ENCODE measurements around the gene CYP2W1. TPM values are rescaled to one million over a fixed set of nuclear protein-coding genes. Genes with fewer than 3 reads are reported as not detected.

CYP2W1 gene
- total and polyA plus RNA-seq, 12 donors = 0.70 to 71.0 (median 41.6) TPM

- Histone ChIP-seq H3K36me3 (replicated peaks in 1 of 2) (no peaks in the 10 kb centered on the region), H3K4me1 (replicated peaks in 1 of 2) (peaks cover 26 to 38% of the 10 kb centered on the region in 2 donors), H3K27ac (peak overlapping the region; percentile 11 to 96 (median 84)), H3K27me3 (no peaks in the 10 kb centered on the region), H3K4me3 (peak overlapping the region in 2 of 4 donors; percentile 11 to 47), H3K9me3 (replicated peaks in 1 of 3) (no peaks in the 10 kb centered on the region)
- intact Hi-C loops (cut with DNase I) = no loop called here
- TF ChIP-seq, protein P1, sequence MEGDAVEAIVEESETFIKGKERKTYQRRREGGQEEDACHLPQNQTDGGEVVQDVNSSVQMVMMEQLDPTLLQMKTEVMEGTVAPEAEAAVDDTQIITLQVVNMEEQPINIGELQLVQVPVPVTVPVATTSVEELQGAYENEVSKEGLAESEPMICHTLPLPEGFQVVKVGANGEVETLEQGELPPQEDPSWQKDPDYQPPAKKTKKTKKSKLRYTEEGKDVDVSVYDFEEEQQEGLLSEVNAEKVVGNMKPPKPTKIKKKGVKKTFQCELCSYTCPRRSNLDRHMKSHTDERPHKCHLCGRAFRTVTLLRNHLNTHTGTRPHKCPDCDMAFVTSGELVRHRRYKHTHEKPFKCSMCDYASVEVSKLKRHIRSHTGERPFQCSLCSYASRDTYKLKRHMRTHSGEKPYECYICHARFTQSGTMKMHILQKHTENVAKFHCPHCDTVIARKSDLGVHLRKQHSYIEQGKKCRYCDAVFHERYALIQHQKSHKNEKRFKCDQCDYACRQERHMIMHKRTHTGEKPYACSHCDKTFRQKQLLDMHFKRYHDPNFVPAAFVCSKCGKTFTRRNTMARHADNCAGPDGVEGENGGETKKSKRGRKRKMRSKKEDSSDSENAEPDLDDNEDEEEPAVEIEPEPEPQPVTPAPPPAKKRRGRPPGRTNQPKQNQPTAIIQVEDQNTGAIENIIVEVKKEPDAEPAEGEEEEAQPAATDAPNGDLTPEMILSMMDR (IDR thresholded peaks at IDR 0.05) = no peak
- TF ChIP-seq POLR2A (IDR thresholded peaks at IDR 0.05) = peak; percentile 11 to 59
- peak in 3 of 7 donors; percentile 56 to 71 (median 68) for DNase-seq
- WGBS, 4 donors = 52 to 62% (median 57%) methylated on average over 4 to 56 of the region's 56 CpGs
Observed at GRCh38 chr7:986766-987751, 4.1 kb downstream of the CYP2W1 start.

GRCh38 chr7:987909-988308 is 4.9 kb downstream of the CYP2W1 start:
- DNase-seq = peak in 1 of 7 donors; percentile 33
- 40 to 60% (median 50%) methylated on average over 1 to 6 of the region's 6 CpGs; no CpG with 5 or more reads in 1 of the 4 donors for WGBS, 4 donors
- no peaks in the 10 kb centered on the region for H3K9me3 ChIP-seq (replicated peaks in 1 of 3)
- H3K27ac ChIP-seq = peak overlapping the region in 3 of 5 donors; percentile 70 to 96 (median 84)
- no peaks in the 10 kb centered on the region for H3K27me3 ChIP-seq
- peaks cover 26 to 38% of the 10 kb centered on the region in 2 donors for H3K4me1 ChIP-seq (replicated peaks in 1 of 2)
- H3K4me3 ChIP-seq = peak overlapping the region in 1 of 4 donors; percentile 47
- H3K36me3 ChIP-seq (replicated peaks in 1 of 2) = no peaks in the 10 kb centered on the region
- intact Hi-C loops (cut with DNase I) = no loop called here
- TF ChIP-seq POLR2A (IDR thresholded peaks at IDR 0.05) = no peak
- TF ChIP-seq, protein P1 (IDR thresholded peaks at IDR 0.05) = no peak

DNA sequence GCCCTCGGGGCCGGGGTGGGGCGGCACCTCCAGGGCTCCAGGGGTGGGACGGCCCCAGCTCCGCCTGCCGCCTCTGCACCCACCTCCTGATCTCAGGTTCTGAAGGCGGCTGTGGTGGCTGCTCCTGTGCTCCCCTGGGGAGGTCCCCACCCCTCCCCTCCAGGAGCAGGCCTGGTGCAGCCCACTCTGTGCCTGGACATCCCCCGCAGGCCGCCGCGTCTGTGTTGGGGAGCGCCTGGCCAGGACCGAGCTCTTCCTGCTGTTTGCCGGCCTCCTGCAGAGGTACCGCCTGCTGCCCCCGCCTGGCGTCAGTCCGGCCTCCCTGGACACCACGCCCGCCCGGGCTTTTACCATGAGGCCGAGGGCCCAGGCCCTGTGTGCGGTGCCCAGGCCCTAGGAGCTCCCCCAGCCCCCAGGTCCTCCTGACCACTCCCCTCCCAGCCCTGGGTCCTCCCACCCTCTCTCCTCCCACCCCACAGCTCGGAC is 5.5 kb downstream of the CYP2W1 start:
- intact Hi-C loops (cut with DNase I) = no loop called here
- Histone ChIP-seq H3K27me3 (no peaks in the 10 kb centered on the region), H3K4me1 (replicated peaks in 1 of 2) (peaks cover 26 to 38% of the 10 kb centered on the region in 2 donors), H3K4me3 (no peak overlapping the region), H3K27ac (peak overlapping the region in 1 of 5 donors; percentile 10), H3K9me3 (replicated peaks in 1 of 3) (no peaks in the 10 kb centered on the region), H3K36me3 (replicated peaks in 1 of 2) (no peaks in the 10 kb centered on the region)
- peak in 2 of 7 donors; percentile 30 to 43 for DNase-seq
- 21 to 52% (median 41%) methylated on average over 5 to 24 of the region's 24 CpGs for WGBS, 4 donors
- TF ChIP-seq POLR2A (IDR thresholded peaks at IDR 0.05) = no peak
- TF ChIP-seq, protein P1 (IDR thresholded peaks at IDR 0.05) = no peak

DNA sequence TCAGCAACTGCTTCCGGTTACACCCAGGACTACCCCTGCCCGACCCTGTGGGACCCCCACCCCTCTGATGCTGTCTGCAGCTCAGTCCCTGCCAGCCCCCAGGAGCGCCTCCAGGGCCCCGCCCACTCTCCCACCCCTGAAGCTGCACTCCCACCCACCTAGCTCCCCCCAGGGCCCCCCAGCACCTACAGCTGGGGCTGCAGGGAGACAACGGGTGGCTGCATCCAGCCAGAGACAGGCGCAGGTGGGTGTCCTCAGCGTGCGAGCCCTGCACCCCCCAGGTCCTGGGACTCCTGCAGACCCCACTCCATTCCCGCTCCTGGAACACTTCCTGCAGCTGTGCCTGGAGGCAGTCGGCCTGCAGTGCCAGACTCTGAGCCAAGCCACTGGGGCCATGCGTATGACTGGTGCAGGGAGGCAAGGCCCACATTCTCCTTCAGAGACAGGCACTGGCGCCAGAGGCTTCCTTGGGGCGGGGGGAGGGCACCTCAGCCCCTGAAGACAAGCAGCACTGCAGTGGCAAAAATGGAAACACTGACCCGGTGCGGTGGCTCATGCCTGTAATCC is 6.1 kb downstream of the CYP2W1 start:
- no peaks in the 10 kb centered on the region for H3K36me3 ChIP-seq (replicated peaks in 1 of 2)
- intact Hi-C loops (cut with DNase I) = no loop called here
- 61 to 78% (median 71%) methylated on average over 2 to 15 of the region's 15 CpGs for WGBS, 4 donors
- no peaks in the 10 kb centered on the region for H3K27me3 ChIP-seq
- peak in 1 of 7 donors; percentile 39 for DNase-seq
- TF ChIP-seq, protein P1 (IDR thresholded peaks at IDR 0.05) = no peak
- TF ChIP-seq POLR2A (IDR thresholded peaks at IDR 0.05) = no peak
- H3K9me3 ChIP-seq (replicated peaks in 1 of 3) = no peaks in the 10 kb centered on the region
- no peak overlapping the region for H3K4me3 ChIP-seq
- no peak overlapping the region for H3K27ac ChIP-seq
- H3K4me1 ChIP-seq (replicated peaks in 1 of 2) = peaks cover 26 to 38% of the 10 kb centered on the region in 2 donors
